Measurements from ENCODE around the gene WBP2. TPM values are rescaled to one million over a fixed set of nuclear protein-coding genes. Genes with fewer than 3 reads are reported as not detected.
A peak's percentile ranks its signal among the peaks of the same experiment; 100 is the strongest.

Gene WBP2
- total and polyA plus RNA-seq, 9 of the 15 experiments (the other 6 are each of a cell fraction or from before 2014, with no cell fraction given), result 2.2 to 74.3 (median 20.0) TPM

DNA sequence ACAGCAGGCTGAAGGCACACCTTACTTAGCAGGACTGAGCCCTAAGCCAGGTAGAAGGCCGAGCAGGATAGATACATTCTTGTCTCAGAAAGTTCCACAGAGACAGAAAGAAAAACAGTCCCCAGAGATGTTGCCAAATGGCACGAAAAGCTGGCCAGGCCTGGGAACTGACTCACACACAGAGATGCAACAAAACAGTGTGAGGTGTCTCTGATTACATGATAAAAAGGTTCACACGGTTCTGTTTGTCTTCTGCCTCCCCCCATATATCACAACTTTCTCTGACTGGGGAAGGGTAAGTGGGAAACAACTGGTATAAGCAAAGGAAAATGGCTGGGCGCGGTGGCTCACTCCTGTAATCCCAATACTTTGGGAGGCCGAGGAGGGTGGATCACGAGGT lies 1.7 kb downstream of the WBP2 start (continued):
- TF ChIP-seq NR3C1 (CRISPR knock-in tag; IDR thresholded peaks at IDR 0.05) (no peak), TEAD4 (IDR thresholded peaks at IDR 0.05; ENCODE audit: low read length) (no peak), TEAD4 (CRISPR knock-in tag; IDR thresholded peaks at IDR 0.05; ENCODE audit: borderline replicate concordance) (no peak), SP1 (CRISPR knock-in tag; IDR thresholded peaks at IDR 0.05) (no peak), EWSR1 (IDR thresholded peaks at IDR 0.05; ENCODE audit: borderline replicate concordance, low read depth, partially characterized antibody) (no peak), NFYB (IDR thresholded peaks at IDR 0.05; ENCODE audit: extremely low read depth, insufficient read length) (no peak), CEBPB (tag; IDR thresholded peaks at IDR 0.05) (0 out of 2 replicates have a peak, but pooled peaks have one; percentile 8), ZNF79 (CRISPR knock-in tag; IDR thresholded peaks at IDR 0.05; ENCODE audit: low read depth) (no peak)
- TF ChIP-seq, protein P1, sequence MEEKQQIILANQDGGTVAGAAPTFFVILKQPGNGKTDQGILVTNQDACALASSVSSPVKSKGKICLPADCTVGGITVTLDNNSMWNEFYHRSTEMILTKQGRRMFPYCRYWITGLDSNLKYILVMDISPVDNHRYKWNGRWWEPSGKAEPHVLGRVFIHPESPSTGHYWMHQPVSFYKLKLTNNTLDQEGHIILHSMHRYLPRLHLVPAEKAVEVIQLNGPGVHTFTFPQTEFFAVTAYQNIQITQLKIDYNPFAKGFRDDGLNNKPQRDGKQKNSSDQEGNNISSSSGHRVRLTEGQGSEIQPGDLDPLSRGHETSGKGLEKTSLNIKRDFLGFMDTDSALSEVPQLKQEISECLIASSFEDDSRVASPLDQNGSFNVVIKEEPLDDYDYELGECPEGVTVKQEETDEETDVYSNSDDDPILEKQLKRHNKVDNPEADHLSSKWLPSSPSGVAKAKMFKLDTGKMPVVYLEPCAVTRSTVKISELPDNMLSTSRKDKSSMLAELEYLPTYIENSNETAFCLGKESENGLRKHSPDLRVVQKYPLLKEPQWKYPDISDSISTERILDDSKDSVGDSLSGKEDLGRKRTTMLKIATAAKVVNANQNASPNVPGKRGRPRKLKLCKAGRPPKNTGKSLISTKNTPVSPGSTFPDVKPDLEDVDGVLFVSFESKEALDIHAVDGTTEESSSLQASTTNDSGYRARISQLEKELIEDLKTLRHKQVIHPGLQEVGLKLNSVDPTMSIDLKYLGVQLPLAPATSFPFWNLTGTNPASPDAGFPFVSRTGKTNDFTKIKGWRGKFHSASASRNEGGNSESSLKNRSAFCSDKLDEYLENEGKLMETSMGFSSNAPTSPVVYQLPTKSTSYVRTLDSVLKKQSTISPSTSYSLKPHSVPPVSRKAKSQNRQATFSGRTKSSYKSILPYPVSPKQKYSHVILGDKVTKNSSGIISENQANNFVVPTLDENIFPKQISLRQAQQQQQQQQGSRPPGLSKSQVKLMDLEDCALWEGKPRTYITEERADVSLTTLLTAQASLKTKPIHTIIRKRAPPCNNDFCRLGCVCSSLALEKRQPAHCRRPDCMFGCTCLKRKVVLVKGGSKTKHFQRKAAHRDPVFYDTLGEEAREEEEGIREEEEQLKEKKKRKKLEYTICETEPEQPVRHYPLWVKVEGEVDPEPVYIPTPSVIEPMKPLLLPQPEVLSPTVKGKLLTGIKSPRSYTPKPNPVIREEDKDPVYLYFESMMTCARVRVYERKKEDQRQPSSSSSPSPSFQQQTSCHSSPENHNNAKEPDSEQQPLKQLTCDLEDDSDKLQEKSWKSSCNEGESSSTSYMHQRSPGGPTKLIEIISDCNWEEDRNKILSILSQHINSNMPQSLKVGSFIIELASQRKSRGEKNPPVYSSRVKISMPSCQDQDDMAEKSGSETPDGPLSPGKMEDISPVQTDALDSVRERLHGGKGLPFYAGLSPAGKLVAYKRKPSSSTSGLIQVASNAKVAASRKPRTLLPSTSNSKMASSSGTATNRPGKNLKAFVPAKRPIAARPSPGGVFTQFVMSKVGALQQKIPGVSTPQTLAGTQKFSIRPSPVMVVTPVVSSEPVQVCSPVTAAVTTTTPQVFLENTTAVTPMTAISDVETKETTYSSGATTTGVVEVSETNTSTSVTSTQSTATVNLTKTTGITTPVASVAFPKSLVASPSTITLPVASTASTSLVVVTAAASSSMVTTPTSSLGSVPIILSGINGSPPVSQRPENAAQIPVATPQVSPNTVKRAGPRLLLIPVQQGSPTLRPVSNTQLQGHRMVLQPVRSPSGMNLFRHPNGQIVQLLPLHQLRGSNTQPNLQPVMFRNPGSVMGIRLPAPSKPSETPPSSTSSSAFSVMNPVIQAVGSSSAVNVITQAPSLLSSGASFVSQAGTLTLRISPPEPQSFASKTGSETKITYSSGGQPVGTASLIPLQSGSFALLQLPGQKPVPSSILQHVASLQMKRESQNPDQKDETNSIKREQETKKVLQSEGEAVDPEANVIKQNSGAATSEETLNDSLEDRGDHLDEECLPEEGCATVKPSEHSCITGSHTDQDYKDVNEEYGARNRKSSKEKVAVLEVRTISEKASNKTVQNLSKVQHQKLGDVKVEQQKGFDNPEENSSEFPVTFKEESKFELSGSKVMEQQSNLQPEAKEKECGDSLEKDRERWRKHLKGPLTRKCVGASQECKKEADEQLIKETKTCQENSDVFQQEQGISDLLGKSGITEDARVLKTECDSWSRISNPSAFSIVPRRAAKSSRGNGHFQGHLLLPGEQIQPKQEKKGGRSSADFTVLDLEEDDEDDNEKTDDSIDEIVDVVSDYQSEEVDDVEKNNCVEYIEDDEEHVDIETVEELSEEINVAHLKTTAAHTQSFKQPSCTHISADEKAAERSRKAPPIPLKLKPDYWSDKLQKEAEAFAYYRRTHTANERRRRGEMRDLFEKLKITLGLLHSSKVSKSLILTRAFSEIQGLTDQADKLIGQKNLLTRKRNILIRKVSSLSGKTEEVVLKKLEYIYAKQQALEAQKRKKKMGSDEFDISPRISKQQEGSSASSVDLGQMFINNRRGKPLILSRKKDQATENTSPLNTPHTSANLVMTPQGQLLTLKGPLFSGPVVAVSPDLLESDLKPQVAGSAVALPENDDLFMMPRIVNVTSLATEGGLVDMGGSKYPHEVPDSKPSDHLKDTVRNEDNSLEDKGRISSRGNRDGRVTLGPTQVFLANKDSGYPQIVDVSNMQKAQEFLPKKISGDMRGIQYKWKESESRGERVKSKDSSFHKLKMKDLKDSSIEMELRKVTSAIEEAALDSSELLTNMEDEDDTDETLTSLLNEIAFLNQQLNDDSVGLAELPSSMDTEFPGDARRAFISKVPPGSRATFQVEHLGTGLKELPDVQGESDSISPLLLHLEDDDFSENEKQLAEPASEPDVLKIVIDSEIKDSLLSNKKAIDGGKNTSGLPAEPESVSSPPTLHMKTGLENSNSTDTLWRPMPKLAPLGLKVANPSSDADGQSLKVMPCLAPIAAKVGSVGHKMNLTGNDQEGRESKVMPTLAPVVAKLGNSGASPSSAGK (IDR thresholded peaks at IDR 0.05), result no peak
- TF ChIP-seq, protein P2, sequence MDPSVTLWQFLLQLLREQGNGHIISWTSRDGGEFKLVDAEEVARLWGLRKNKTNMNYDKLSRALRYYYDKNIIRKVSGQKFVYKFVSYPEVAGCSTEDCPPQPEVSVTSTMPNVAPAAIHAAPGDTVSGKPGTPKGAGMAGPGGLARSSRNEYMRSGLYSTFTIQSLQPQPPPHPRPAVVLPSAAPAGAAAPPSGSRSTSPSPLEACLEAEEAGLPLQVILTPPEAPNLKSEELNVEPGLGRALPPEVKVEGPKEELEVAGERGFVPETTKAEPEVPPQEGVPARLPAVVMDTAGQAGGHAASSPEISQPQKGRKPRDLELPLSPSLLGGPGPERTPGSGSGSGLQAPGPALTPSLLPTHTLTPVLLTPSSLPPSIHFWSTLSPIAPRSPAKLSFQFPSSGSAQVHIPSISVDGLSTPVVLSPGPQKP (CRISPR knock-in tag; IDR thresholded peaks at IDR 0.05), result no peak
- TF ChIP-seq, protein P3, sequence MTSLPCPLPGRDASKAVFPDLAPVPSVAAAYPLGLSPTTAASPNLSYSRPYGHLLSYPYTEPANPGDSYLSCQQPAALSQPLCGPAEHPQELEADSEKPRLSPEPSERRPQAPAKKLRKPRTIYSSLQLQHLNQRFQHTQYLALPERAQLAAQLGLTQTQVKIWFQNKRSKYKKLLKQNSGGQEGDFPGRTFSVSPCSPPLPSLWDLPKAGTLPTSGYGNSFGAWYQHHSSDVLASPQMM (CRISPR knock-in tag; IDR thresholded peaks at IDR 0.05), result no peak

All from K562 (cell line).